ENCODE data around the gene PKD2L1.
"Not testable (repeated sequence)": the region's sequence is repeated elsewhere in the genome, so short reads cannot be mapped to it uniquely, and the experiment has no call there.

GRCh38 chr10:100292300-100292699 is 37.7 kb downstream of the PKD2L1 start:
- TF ChIP-seq CTCF (conservative IDR thresholded peaks at IDR 0.05; ENCODE audit: low read depth, low read length); EZH2 (IDR thresholded peaks at IDR 0.05; ENCODE audit: borderline replicate concordance, low read depth, low read length, poor library complexity, severe bottlenecking): not testable (repeated sequence)
